GM12878 (cell line): ENCODE measurements around the gene IER5. TPM values are rescaled to one million over a fixed set of nuclear protein-coding genes. Genes with fewer than 3 reads are reported as not detected.
A peak's percentile ranks its signal among the peaks of the same experiment; 100 is the strongest.

Experiments
- ATAC-seq: fragments of 200-7000 bp; cut with Tn5 transposase; 3 replicates; pipeline ENCODE4 v1.9.1; 2020; ENCODE audit warnings: mild to moderate bottlenecking, moderate library complexity
- BruUV-seq: library from RNA; stranded (reverse); fragments of 400-500 nt; replicated peaks from 2 replicates; lab custom pipeline; 2021; lab: Mats Ljungman, UMichigan
- CTCF ChIA-PET: fragments of 300-600 bp; sonication (Branson Sonifier 250); formaldehyde crosslinking; extraction: SDS; loops from one replicate; lab custom pipeline; 2021; ENCODE audit warnings: inconsistent platforms; lab: Yijun Ruan, JAX
- POLR2A ChIA-PET: fragments of 350-600 bp; formaldehyde crosslinking; extraction: SDS; loops from one replicate; lab custom pipeline; 2021; ENCODE audit warnings: inconsistent platforms; lab: Charles Lee
- RAD21 ChIA-PET: fragments of 300-600 bp; sonication (Branson Sonifier 250); formaldehyde crosslinking; loops from one replicate; lab custom pipeline; 2023; ENCODE audit warnings: antibody characterized with exemption; ENCODE audit not compliant: unreplicated experiment; lab: Charles Lee
- SMC1A ChIA-PET: fragments of 300-600 bp; sonication (Branson Sonifier 250); formaldehyde crosslinking; loops from one replicate; lab custom pipeline; 2023; ENCODE audit not compliant: unreplicated experiment, uncharacterized antibody; lab: Charles Lee
- DNase-seq: peaks from one replicate; pipeline ENCODE4 v3.0.0-alpha.2; 2011; ENCODE audit warnings: low read depth, low spot score
- FAIRE-seq: peaks from 3 replicates; lab custom pipeline; 2011; peaks lifted over from hg19 to GRCh38; lab: Jason Lieb, UNC
- H2AFZ ChIP-seq: 2 replicates; pipeline ENCODE4 v1.6.0; 2011; ENCODE audit warnings: low read depth, low read length, control low read depth; ENCODE audit not compliant: control insufficient read depth
- H3K27ac ChIP-seq: 2 replicates; pipeline ENCODE4 v1.5.1; 2011; ENCODE audit warnings: control low read depth; ENCODE audit not compliant: control insufficient read depth, insufficient read depth
- H3K27me3 ChIP-seq, 2 experiments: replicated peaks in 1 of 2; 2 replicates each; pipeline versions ENCODE4 v1.6.0 to v1.6.1; 2011; ENCODE audit warnings: low read length in 1 of 2; ENCODE audit not compliant: control insufficient read depth in 2 of 2, insufficient read depth in 2 of 2
- H3K36me3 ChIP-seq, 2 experiments: 2 replicates each; pipeline ENCODE4 v1.5.1; 2011; ENCODE audit warnings: low read length in 1 of 2; ENCODE audit not compliant: control insufficient read depth in 2 of 2, insufficient read depth in 2 of 2
- H3K4me1 ChIP-seq: 2 replicates; pipeline ENCODE4 v1.6.1; 2011; ENCODE audit warnings: mild to moderate bottlenecking, low read length, moderate library complexity, mixed read lengths; ENCODE audit not compliant: control insufficient read depth, insufficient read depth
- H3K4me2 ChIP-seq: 2 replicates; pipeline ENCODE4 v1.6.0; 2011; ENCODE audit warnings: control low read depth; ENCODE audit not compliant: control insufficient read depth, insufficient read depth
- H3K4me3 ChIP-seq: fragments of 200-600 bp; sonication (generic); 2 replicates; pipeline ENCODE4 v1.5.1; 2016
- H3K79me2 ChIP-seq: 2 replicates; pipeline ENCODE4 v1.6.0; 2011; ENCODE audit warnings: low read length; ENCODE audit not compliant: control insufficient read depth, insufficient read depth
- H3K9ac ChIP-seq: 2 replicates; pipeline ENCODE4 v1.8.0; 2011; ENCODE audit warnings: low read length, control low read depth, mixed read lengths; ENCODE audit not compliant: control insufficient read depth, insufficient read depth
- H3K9me3 ChIP-seq: replicated peaks from 3 replicates; pipeline ENCODE4 v1.5.1; 2011; ENCODE audit warnings: mild to moderate bottlenecking, low read length; ENCODE audit not compliant: control insufficient read depth, insufficient read depth
- H4K20me1 ChIP-seq: 2 replicates; pipeline ENCODE4 v1.6.0; 2011; ENCODE audit not compliant: control insufficient read depth, insufficient read depth
- BMI1 ChIP-seq: fragments of 450-650 bp; IDR thresholded peaks from 2 replicates; pipeline ENCODE4 v1.6.1; 2016; ENCODE audit warnings: mild to moderate bottlenecking, moderate library complexity, borderline replicate concordance
- CREM ChIP-seq: IDR thresholded peaks from 2 replicates; pipeline ENCODE4 v1.6.1; 2014; ENCODE audit warnings: antibody characterized with exemption, low read depth
- EED ChIP-seq: sonication (generic); IDR thresholded peaks from 2 replicates; pipeline ENCODE4 v1.6.1; 2016; ENCODE audit warnings: antibody characterized with exemption, low read depth
- HCFC1 ChIP-seq: fragments of 150-350 bp; IDR thresholded peaks from 2 replicates; pipeline ENCODE4 v1.6.1; 2014; ENCODE audit warnings: low read length
- IKZF2 ChIP-seq, 2 experiments: fragments of 450-650 bp; IDR thresholded peaks; 2 replicates each; pipeline ENCODE4 v1.6.1; 2017; ENCODE audit warnings: mild to moderate bottlenecking in 2 of 2, moderate library complexity in 2 of 2
- IRF4 ChIP-seq: IDR thresholded peaks from 2 replicates; pipeline ENCODE4 v1.6.1; 2011; ENCODE audit warnings: low read depth, low read length
- KDM1A ChIP-seq: fragments of 200-600 bp; sonication (generic); IDR thresholded peaks from 2 replicates; pipeline ENCODE4 v1.6.1; 2016; ENCODE audit warnings: borderline replicate concordance
- MEF2A ChIP-seq: IDR thresholded peaks from 2 replicates; pipeline ENCODE4 v1.6.1; 2011; ENCODE audit warnings: low read depth, mild to moderate bottlenecking, low read length, moderate library complexity; ENCODE audit not compliant: insufficient read depth
- NBN ChIP-seq: fragments of 450-650 bp; IDR thresholded peaks from 2 replicates; pipeline ENCODE4 v1.6.1; 2016
- SIX5 ChIP-seq: IDR thresholded peaks from 2 replicates; pipeline ENCODE4 v1.6.1; 2011; ENCODE audit warnings: mild to moderate bottlenecking, low read depth, low read length, moderate library complexity; ENCODE audit not compliant: severe bottlenecking
- SMAD1 ChIP-seq: fragments of 450-650 bp; IDR thresholded peaks from 2 replicates; pipeline ENCODE4 v1.6.1; 2018; ENCODE audit warnings: mild to moderate bottlenecking, low read depth; ENCODE audit not compliant: partially characterized antibody
- ZBTB4 ChIP-seq: fragments of 450-650 bp; formaldehyde crosslinking; IDR thresholded peaks from 2 replicates; pipeline ENCODE4 v1.4.0; 2022; ENCODE audit warnings: mild to moderate bottlenecking, moderate library complexity
- ZNF24 ChIP-seq: fragments of 450-650 bp; IDR thresholded peaks from 2 replicates; pipeline ENCODE4 v1.6.1; 2017; ENCODE audit warnings: antibody characterized with exemption, mild to moderate bottlenecking
- WGBS: methylation state at CpG from one replicate; pipeline ENCODE4 v1.1.6; 2016; ENCODE audit warnings: low lambda C conversion rate; ENCODE audit not compliant: insufficient replicate concordance, insufficient coverage; ENCODE audit errors: missing lambda C conversion rate; 5-methylcytosine and 5-hydroxymethylcytosine counted together
- in situ Hi-C: fragments of 300-500 bp; cut with MboI; formaldehyde crosslinking; loops from 9 replicates; pipeline ENCODE4 v1.14.3; 2018; ENCODE audit warnings: mixed read lengths
- intact Hi-C: fragments of 100-400 bp; cut with micrococcal nuclease; formaldehyde crosslinking; loops from one replicate; pipeline ENCODE4 v1.14.2; 2022; ENCODE audit not compliant: unreplicated experiment
- polyA plus RNA-seq, 11 experiments: library from polyadenylated mRNA; depleted of rRNA in 4 of 11; unstranded in 6 of 11; stranded (reverse) in 5 of 11; fragments of >200 nt; fragmentation: Nextera tagmentation in 4 of 11; fragmentation: Illumina TruSeq in 1 of 11; extraction: Ambion mirVana in 4 of 11; extraction: Trizol in 1 of 11; gene quantifications; 1 replicate in 1 of 11; 2 replicates in 10 of 11; pipeline versions ENCODE4 v1.2.1 to v1.2.3, GENCODE V29; 2011 to 2016; ENCODE audit warnings: inconsistent platforms in 2 of 11, missing spikeins in 2 of 11, low read depth in 1 of 11
- total RNA-seq, 4 experiments: library from RNA; depleted of rRNA in 3 of 4; stranded (reverse); fragments of >200 nt in 3 of 4; fragmentation: Illumina TruSeq in 1 of 4; extraction: Trizol in 1 of 4; gene quantifications; 2 replicates each; pipeline versions ENCODE4 v1.2.1 to v1.2.3, GENCODE V29; 2013 to 2021

Gene IER5
- total and polyA plus RNA-seq, 10 of the 15 experiments (the other 5 are each of a cell fraction or from before 2014, with no cell fraction given): 4.3 to 75.2 (median 30.5) TPM

GRCh38 chr1:181139631-181140061 lies 51.1 kb downstream of the IER5 start:
- no peak overlapping the region for H3K4me3 ChIP-seq
- peak overlapping the region; percentile 49; the same call in 1 of the 2 replicates for H3K4me2 ChIP-seq
- 49% methylated on average over 5 of the region's 5 CpGs for WGBS
- intact Hi-C loops (loop anchor here (1.0 to 10.0 kb wide), 2 partner anchors 49 to 505 kb away; partner anchors contain the start of gene XPR1), in situ Hi-C loops (loop anchor here (5.0 kb wide), 2 partner anchors 102 to 257 kb away; no protein-coding TSS in a partner anchor)
- no peaks in the 10 kb centered on the region for H3K36me3 ChIP-seq
- no peak for ATAC-seq
- peaks cover 14% of the 10 kb centered on the region for H3K79me2 ChIP-seq
- H3K4me1 ChIP-seq: peaks cover 60% of the 10 kb centered on the region
- ChIA-PET POLR2A (interaction anchor here (1.0 to 4.8 kb wide), 13 partner anchors 11 to 234 kb away, joined by 3 to 36 read pairs (median 5); partner anchors contain the start of gene STX6), CTCF (interaction anchor here (1.2 to 36.6 kb wide), 9 partner anchors 12 to 255 kb away, joined by 4 to 1067 read pairs (median 81); partner anchors contain the start of genes IER5 and MR1), SMC1A (interaction anchor here (0.8 to 36.3 kb wide), 11 partner anchors 11 to 278 kb away, joined by 3 to 1399 read pairs (median 70); partner anchors contain the start of genes IER5 and MR1), RAD21 (interaction anchor here (1.0 to 21.2 kb wide), 8 partner anchors 11 to 258 kb away, joined by 3 to 966 read pairs (median 53); partner anchors contain the start of genes IER5 and MR1)
- no peaks in the 10 kb centered on the region for H3K9me3 ChIP-seq
- H3K9ac ChIP-seq: no peak overlapping the region
- TF ChIP-seq EED: 0 out of 2 replicates have a peak, but pooled peaks have one; percentile 6
- no peak for TF ChIP-seq KDM1A
- no peak for TF ChIP-seq HCFC1
- no peak for TF ChIP-seq IKZF2 (IDR thresholded peaks at IDR 0.05)
- H4K20me1 ChIP-seq: no peaks in the 10 kb centered on the region
- H3K27ac ChIP-seq: 0 out of 2 replicates have a peak overlapping the region, but pooled peaks have one; percentile 15
- DNase-seq: no peak
- no peaks in the 10 kb centered on the region for H3K27me3 ChIP-seq
- no peak for FAIRE-seq
- peak overlapping the region; percentile 9; the same call in 1 of the 2 replicates for H2AFZ ChIP-seq
- BruUV-seq: no TSS peak

GRCh38 chr1:181140398-181140797 lies 51.9 kb downstream of the IER5 start:
- Histone ChIP-seq H3K4me3 (no peak overlapping the region), H3K79me2 (peaks cover 11% of the 10 kb centered on the region), H4K20me1 (no peaks in the 10 kb centered on the region), H3K4me2 (peak overlapping the region; percentile 49), H3K4me1 (peaks cover 52% of the 10 kb centered on the region), H2AFZ (no peak overlapping the region), H3K9ac (no peak overlapping the region), H3K36me3 (no peaks in the 10 kb centered on the region), H3K27ac (no peak overlapping the region), H3K27me3 (no peaks in the 10 kb centered on the region), H3K9me3 (no peaks in the 10 kb centered on the region)
- no TSS peak for BruUV-seq
- ChIA-PET CTCF (interaction anchor here (1.2 to 36.6 kb wide), 17 partner anchors 8 to 256 kb away, joined by 4 to 1067 read pairs (median 35); partner anchors contain the start of genes IER5 and MR1), SMC1A (interaction anchor here (0.8 to 36.3 kb wide), 20 partner anchors 8 to 290 kb away, joined by 3 to 1399 read pairs (median 40); partner anchors contain the start of genes IER5 and MR1), RAD21 (interaction anchor here (0.7 to 21.2 kb wide), 19 partner anchors 8 to 624 kb away, joined by 3 to 966 read pairs (median 21); partner anchors contain the start of genes IER5 and MR1), POLR2A (interaction anchor here (1.0 to 4.8 kb wide), 18 partner anchors 8 to 291 kb away, joined by 3 to 36 read pairs (median 8); no protein-coding TSS in a partner anchor)
- in situ Hi-C loops: loop anchor here (5.0 kb wide), 2 partner anchors 103 to 258 kb away; no protein-coding TSS in a partner anchor
- 9% methylated on average over 4 of the region's 4 CpGs for WGBS
- intact Hi-C loops: loop anchor here (1.0 to 10.0 kb wide), 2 partner anchors 50 to 506 kb away; partner anchors contain the start of gene XPR1
- ATAC-seq: peak; percentile 18
- no peak for DNase-seq
- no peak for FAIRE-seq
- TF ChIP-seq ZNF24: no peak
- peak; percentile 41; the same call in 1 of the 2 replicates for TF ChIP-seq CREM
- TF ChIP-seq SIX5: no peak
- TF ChIP-seq NBN: 0 out of 2 replicates have a peak, but pooled peaks have one; percentile 38
- no peak for TF ChIP-seq BMI1
- TF ChIP-seq KDM1A: no peak
- 0 out of 2 replicates have a peak, but pooled peaks have one; percentile 21 for TF ChIP-seq MEF2A
- no peak for TF ChIP-seq ZBTB4 (CRISPR knock-in tag)
- TF ChIP-seq IRF4: 0 out of 2 replicates have a peak, but pooled peaks have one; percentile 5
- no peak for TF ChIP-seq SMAD1
